Liver (tissue), 3 donors: Measurements from ENCODE around the gene GPN1.

Source experiments
- CTCF ChIP-seq: fragments of 150-350 bp; IDR thresholded peaks from 2 replicates; pipeline ENCODE4 v1.5.1; 2017; ENCODE audit warnings: improper control_type of control experiment, low read depth, low read length; ENCODE audit not compliant: missing input control
- EGR1 ChIP-seq, 2 donors: IDR thresholded peaks; 2 replicates each; pipeline ENCODE4 v1.6.1; 2016 to 2018; ENCODE audit warnings: antibody characterized with exemption in 2 of 2, low read depth in 2 of 2
- FOXA1 ChIP-seq: IDR thresholded peaks from 2 replicates; pipeline ENCODE4 v1.6.1; 2016; ENCODE audit warnings: antibody characterized with exemption
- GABPA ChIP-seq, 2 donors: IDR thresholded peaks in 1 of 2; conservative IDR thresholded peaks in 1 of 2; 2 replicates each; pipeline ENCODE4 v1.6.1; 2016; ENCODE audit warnings: antibody characterized with exemption in 2 of 2, mild to moderate bottlenecking in 1 of 2, moderate library complexity in 1 of 2
- JUND ChIP-seq, 2 donors: IDR thresholded peaks; 2 replicates each; pipeline ENCODE4 v1.6.1; 2016; ENCODE audit warnings: antibody characterized with exemption in 2 of 2
- MAX ChIP-seq: IDR thresholded peaks from 2 replicates; pipeline ENCODE4 v1.6.1; 2016; ENCODE audit warnings: antibody characterized with exemption
- NR2F2 ChIP-seq: IDR thresholded peaks from 2 replicates; pipeline ENCODE4 v1.6.1; 2016; ENCODE audit warnings: antibody characterized with exemption
- RAD21 ChIP-seq, 2 donors: IDR thresholded peaks; 2 replicates each; pipeline ENCODE4 v1.6.1; 2016; ENCODE audit warnings: antibody characterized with exemption in 2 of 2, mild to moderate bottlenecking in 2 of 2
- REST ChIP-seq: IDR thresholded peaks from 2 replicates; pipeline ENCODE4 v1.6.1; 2016; ENCODE audit warnings: antibody characterized with exemption, mild to moderate bottlenecking
- RXRA ChIP-seq, 2 donors: IDR thresholded peaks; 2 replicates each; pipeline ENCODE4 v1.6.1; 2017 to 2018; ENCODE audit warnings: antibody characterized with exemption in 2 of 2, mild to moderate bottlenecking in 1 of 2
- SP1 ChIP-seq: IDR thresholded peaks from 2 replicates; pipeline ENCODE4 v1.6.1; 2018; ENCODE audit warnings: antibody characterized with exemption, mild to moderate bottlenecking
- TAF1 ChIP-seq: conservative IDR thresholded peaks from 2 replicates; pipeline ENCODE4 v1.6.1; 2016; ENCODE audit warnings: antibody characterized with exemption, mild to moderate bottlenecking
- YY1 ChIP-seq: IDR thresholded peaks from 2 replicates; pipeline ENCODE4 v1.6.1; 2016; ENCODE audit warnings: antibody characterized with exemption, mild to moderate bottlenecking
- ZBTB33 ChIP-seq: IDR thresholded peaks from 2 replicates; pipeline ENCODE4 v1.6.1; 2016; ENCODE audit warnings: antibody characterized with exemption
- donor health status: healthy.
- donor health status: healthy.

GRCh38 chr2:27645197-27645596, 16.3 kb downstream of the GPN1 start:
- TF ChIP-seq CTCF: no peak
- TF ChIP-seq RAD21 (IDR thresholded peaks at IDR 0.05): no peak
- no peak for TF ChIP-seq TAF1
- no peak for TF ChIP-seq MAX
- no peak for TF ChIP-seq YY1
- TF ChIP-seq RXRA (IDR thresholded peaks at IDR 0.05): no peak
- TF ChIP-seq NR2F2: no peak
- TF ChIP-seq EGR1 (IDR thresholded peaks at IDR 0.05; ENCODE audit: low read depth in 2 of 2): no peak
- no peak for TF ChIP-seq REST
- TF ChIP-seq SP1: no peak
- TF ChIP-seq JUND (IDR thresholded peaks at IDR 0.05): no peak
- no peak for TF ChIP-seq FOXA1
- TF ChIP-seq GABPA (IDR thresholded peaks at IDR 0.05 in 1 of 2, conservative IDR thresholded peaks at IDR 0.05 in 1 of 2): no peak
- no peak for TF ChIP-seq ZBTB33
